ENCODE data around the gene CDC42SE1. TPM values are rescaled to one million over a fixed set of nuclear protein-coding genes. Genes with fewer than 3 reads are reported as not detected.
A peak's percentile ranks its signal among the peaks of the same experiment; 100 is the strongest.

The CDC42SE1 gene
- total RNA-seq, 1 experiment from 2014 or later, result 62.8 TPM

DNA sequence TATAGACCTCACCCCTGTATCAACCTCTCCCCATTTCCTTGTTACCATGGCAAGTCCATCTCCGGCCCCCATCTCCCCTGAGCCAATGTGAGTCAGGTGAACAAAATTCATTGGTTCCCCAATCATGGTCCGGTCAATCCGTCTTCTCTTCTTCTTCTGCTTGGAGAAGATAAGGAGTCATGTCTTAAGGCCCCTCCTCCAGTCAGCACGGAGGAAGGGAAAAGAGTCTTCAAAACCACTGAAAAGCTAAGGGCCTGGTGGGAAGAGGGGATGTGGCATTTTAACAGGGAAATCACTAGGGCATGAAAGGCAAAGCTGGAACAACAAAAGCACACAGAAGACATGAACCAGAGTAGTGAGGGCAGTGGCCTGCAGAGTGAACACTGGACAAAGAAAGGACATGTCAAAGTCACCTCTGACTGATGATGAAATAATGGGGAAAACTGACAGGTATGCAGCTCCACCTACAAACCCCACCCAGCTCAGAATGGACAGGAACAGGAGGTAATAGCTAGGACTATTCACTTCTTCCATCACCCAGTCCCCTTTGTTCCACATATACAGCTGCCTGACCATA is 4.4 kb downstream of the CDC42SE1 start:
- POLR2A ChIA-PET (ENCODE audit: unreplicated experiment), result interaction anchor here (0.7 kb wide), 1 partner anchor 48 kb away, joined by 3 read pairs; the partner anchor contains the start of gene MINDY1
- peaks cover 36% of the 10 kb centered on the region for H3K4me1 ChIP-seq (replicated peaks; ENCODE audit: insufficient read depth)
- H3K79me2 ChIP-seq (ENCODE audit: low read depth), result peaks cover 47% of the 10 kb centered on the region
- no peaks in the 10 kb centered on the region for H3K9me2 ChIP-seq (ENCODE audit: insufficient read depth)
- no peak overlapping the region for H3K4me3 ChIP-seq
- no peak overlapping the region for H2AFZ ChIP-seq
- no peaks in the 10 kb centered on the region for H3K9me3 ChIP-seq (ENCODE audit: insufficient read depth, low read depth)
- TF ChIP-seq, protein P1, sequence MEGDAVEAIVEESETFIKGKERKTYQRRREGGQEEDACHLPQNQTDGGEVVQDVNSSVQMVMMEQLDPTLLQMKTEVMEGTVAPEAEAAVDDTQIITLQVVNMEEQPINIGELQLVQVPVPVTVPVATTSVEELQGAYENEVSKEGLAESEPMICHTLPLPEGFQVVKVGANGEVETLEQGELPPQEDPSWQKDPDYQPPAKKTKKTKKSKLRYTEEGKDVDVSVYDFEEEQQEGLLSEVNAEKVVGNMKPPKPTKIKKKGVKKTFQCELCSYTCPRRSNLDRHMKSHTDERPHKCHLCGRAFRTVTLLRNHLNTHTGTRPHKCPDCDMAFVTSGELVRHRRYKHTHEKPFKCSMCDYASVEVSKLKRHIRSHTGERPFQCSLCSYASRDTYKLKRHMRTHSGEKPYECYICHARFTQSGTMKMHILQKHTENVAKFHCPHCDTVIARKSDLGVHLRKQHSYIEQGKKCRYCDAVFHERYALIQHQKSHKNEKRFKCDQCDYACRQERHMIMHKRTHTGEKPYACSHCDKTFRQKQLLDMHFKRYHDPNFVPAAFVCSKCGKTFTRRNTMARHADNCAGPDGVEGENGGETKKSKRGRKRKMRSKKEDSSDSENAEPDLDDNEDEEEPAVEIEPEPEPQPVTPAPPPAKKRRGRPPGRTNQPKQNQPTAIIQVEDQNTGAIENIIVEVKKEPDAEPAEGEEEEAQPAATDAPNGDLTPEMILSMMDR (conservative IDR thresholded peaks at IDR 0.05), result no peak
- TF ChIP-seq EZH2 (IDR thresholded peaks at IDR 0.05; ENCODE audit: low read depth), result no peak
- no TSS peak for BruUV-seq (replicated peaks)
- no peaks in the 10 kb centered on the region for H3K27me3 ChIP-seq (ENCODE audit: insufficient read depth, low read depth)
- peaks cover 14% of the 10 kb centered on the region; the same call in 1 of the 2 replicates for H4K20me1 ChIP-seq (ENCODE audit: insufficient read depth)
- no peak for DNase-seq
- H3K36me3 ChIP-seq (ENCODE audit: low read depth), result peaks cover 38% of the 10 kb centered on the region
- H3K4me2 ChIP-seq, result peak overlapping the region; percentile 29
- intact Hi-C loops (cut with micrococcal nuclease; ENCODE audit: unreplicated experiment), result no loop called here
- H3F3A ChIP-seq (ENCODE audit: insufficient read depth, low read depth), result peaks cover 48% of the 10 kb centered on the region
- no peak overlapping the region for H3K27ac ChIP-seq
- CTCF ChIA-PET, result interaction anchor here (0.6 kb wide), 1 partner anchor 43 kb away, joined by 4 read pairs; no protein-coding TSS in a partner anchor

DNA sequence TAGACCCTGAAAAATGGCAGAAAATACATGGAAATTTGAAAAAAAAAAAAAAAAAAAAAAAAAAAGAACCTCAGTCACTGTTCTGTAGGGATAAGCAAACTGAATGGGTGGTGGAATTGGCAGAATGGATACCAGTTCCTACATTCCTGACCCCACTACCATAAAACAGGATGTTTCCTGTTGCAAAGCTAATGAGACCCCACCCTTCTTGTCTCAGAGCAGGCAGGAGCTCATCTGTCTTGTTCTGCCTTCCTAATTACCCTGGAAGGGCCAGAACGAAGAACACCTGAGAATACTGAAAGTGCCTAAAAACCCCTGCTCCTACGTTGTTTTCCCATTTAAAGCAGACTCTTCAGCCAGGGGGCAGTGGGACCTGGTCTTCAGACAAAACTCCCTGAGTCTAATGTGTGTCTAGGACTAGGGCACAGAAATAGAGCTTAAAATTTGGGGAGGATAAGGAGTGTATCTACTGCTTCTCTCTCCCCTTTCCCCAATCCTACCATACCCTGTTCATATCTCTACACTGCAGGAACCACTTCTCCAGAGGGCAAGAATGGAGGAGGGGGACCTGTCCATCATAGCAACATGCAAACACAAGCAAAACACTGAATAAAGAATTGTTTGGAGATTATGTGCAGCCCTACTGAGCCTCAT is 7.9 kb downstream of the CDC42SE1 start:
- no TSS peak for BruUV-seq (replicated peaks)
- Histone ChIP-seq H3K4me1 (replicated peaks; ENCODE audit: insufficient read depth) (peaks cover 20% of the 10 kb centered on the region), H3K27ac (no peak overlapping the region), H3K27me3 (ENCODE audit: insufficient read depth, low read depth) (no peaks in the 10 kb centered on the region), H3K4me3 (no peak overlapping the region), H3K36me3 (ENCODE audit: low read depth) (peaks cover 30% of the 10 kb centered on the region), H3K9me3 (ENCODE audit: insufficient read depth, low read depth) (no peaks in the 10 kb centered on the region), H3K9me2 (ENCODE audit: insufficient read depth) (no peaks in the 10 kb centered on the region), H3F3A (ENCODE audit: insufficient read depth, low read depth) (peaks cover 42% of the 10 kb centered on the region), H2AFZ (no peak overlapping the region), H4K20me1 (ENCODE audit: insufficient read depth) (0 out of 2 replicates have a peak, but pooled peaks cover under 1% of the 10 kb centered on the region), H3K4me2 (no peak overlapping the region), H3K79me2 (ENCODE audit: low read depth) (peaks cover 17% of the 10 kb centered on the region)
- CTCF ChIA-PET, result no interaction called here
- TF ChIP-seq, protein P1 (conservative IDR thresholded peaks at IDR 0.05), result no peak
- TF ChIP-seq EZH2 (IDR thresholded peaks at IDR 0.05; ENCODE audit: low read depth), result no peak
- no peak for DNase-seq
- POLR2A ChIA-PET (ENCODE audit: unreplicated experiment), result interaction anchor here (0.7 kb wide), 1 partner anchor 143 kb away, joined by 3 read pairs; no protein-coding TSS in a partner anchor
- intact Hi-C loops (cut with micrococcal nuclease; ENCODE audit: unreplicated experiment), result no loop called here

DNA sequence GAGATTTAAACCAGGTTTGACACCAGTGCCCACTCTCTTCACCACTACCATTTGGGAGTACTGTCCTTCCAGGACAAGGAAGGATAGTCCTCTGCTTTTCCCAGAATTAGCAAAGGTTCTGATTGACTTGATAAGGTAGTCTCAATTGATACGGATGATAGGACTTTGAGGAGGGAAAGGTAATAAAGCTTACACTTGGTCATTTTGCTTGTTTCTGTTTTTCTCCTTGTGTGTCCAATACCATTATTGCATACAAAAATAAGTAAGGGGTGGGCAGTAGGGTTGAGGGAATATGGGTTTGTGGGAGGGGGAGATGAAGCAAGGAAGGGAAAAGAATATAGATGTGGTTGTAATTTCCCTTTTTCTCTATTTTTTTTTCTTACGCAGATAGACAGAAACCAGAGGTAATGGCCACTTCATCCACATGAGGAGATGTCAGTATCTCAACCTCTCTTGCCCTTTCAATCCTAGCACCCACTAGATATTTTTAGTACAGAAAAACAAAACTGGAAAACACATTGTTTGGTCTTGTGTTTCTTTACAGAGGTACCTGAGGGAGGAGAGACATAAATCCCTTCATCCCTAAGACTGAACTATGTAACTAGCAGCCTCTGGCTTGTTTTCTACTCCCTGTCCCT is 9.3 kb downstream of the CDC42SE1 start:
- Histone ChIP-seq H3F3A (ENCODE audit: insufficient read depth, low read depth) (peaks cover 47% of the 10 kb centered on the region), H3K36me3 (ENCODE audit: low read depth) (peaks cover 25% of the 10 kb centered on the region), H3K4me3 (no peak overlapping the region), H3K27ac (no peak overlapping the region), H3K9me2 (ENCODE audit: insufficient read depth) (no peaks in the 10 kb centered on the region), H3K79me2 (ENCODE audit: low read depth) (0 out of 2 replicates have a peak, but pooled peaks cover 4% of the 10 kb centered on the region), H3K4me1 (replicated peaks; ENCODE audit: insufficient read depth) (peaks cover 7% of the 10 kb centered on the region), H4K20me1 (ENCODE audit: insufficient read depth) (no peaks in the 10 kb centered on the region), H2AFZ (no peak overlapping the region), H3K27me3 (ENCODE audit: insufficient read depth, low read depth) (no peaks in the 10 kb centered on the region), H3K4me2 (peak overlapping the region; percentile 97; the same call in 1 of the 2 replicates), H3K9me3 (ENCODE audit: insufficient read depth, low read depth) (no peaks in the 10 kb centered on the region)
- no TSS peak for BruUV-seq (replicated peaks)
- POLR2A ChIA-PET (ENCODE audit: unreplicated experiment), result interaction anchor here (0.6 kb wide), 3 partner anchors 12 to 514 kb away, joined by 5 to 7 read pairs (median 6); no protein-coding TSS in a partner anchor
- TF ChIP-seq EZH2 (IDR thresholded peaks at IDR 0.05; ENCODE audit: low read depth), result no peak
- TF ChIP-seq, protein P1 (conservative IDR thresholded peaks at IDR 0.05), result no peak
- DNase-seq, result no peak
- CTCF ChIA-PET, result interaction anchor here (0.7 to 1.1 kb wide), 2 partner anchors 26 to 843 kb away, joined by 3 read pairs; no protein-coding TSS in a partner anchor
- intact Hi-C loops (cut with micrococcal nuclease; ENCODE audit: unreplicated experiment), result no loop called here

Measured in PC-9 (cell line).